Panc1 (cell line): Measurements from ENCODE around the gene PFN2. TPM values are rescaled to one million over a fixed set of nuclear protein-coding genes. Genes with fewer than 3 reads are reported as not detected.

Source experiments
- ATAC-seq: fragments of 200-7000 bp; cut with Tn5 transposase; 2 replicates; pipeline ENCODE4 v1.9.1; 2020; ENCODE audit warnings: mild to moderate bottlenecking, moderate library complexity
- BruUV-seq: library from RNA; stranded (reverse); fragments of 400-500 nt; replicated peaks from 2 replicates; lab custom pipeline; 2021; lab: Mats Ljungman, UMichigan
- CTCF ChIA-PET: fragments of 300-600 bp; sonication (Branson Sonifier 250); formaldehyde crosslinking; loops from one replicate; lab custom pipeline; 2022; ENCODE audit warnings: antibody characterized with exemption; lab: Charles Lee
- POLR2A ChIA-PET: fragments of 300-600 bp; sonication (Branson Sonifier 250); formaldehyde crosslinking; loops from one replicate; lab custom pipeline; 2022; ENCODE audit warnings: antibody characterized with exemption; lab: Charles Lee
- DNase-seq: peaks from one replicate; pipeline ENCODE4 v3.0.0-alpha.2; 2010; ENCODE audit warnings: low read depth, low spot score
- H3K27ac ChIP-seq: 2 replicates; pipeline ENCODE4 v1.5.1; 2011; ENCODE audit warnings: mild to moderate bottlenecking, low read length, inconsistent platforms
- H3K27me3 ChIP-seq: fragments of 200-500 bp; sonication (Bioruptor generic); 2 replicates; pipeline ENCODE4 v1.6.0; 2014; ENCODE audit warnings: low read length, inconsistent platforms; ENCODE audit not compliant: control insufficient read depth, insufficient read depth
- H3K36me3 ChIP-seq: fragments of 200-500 bp; sonication (Bioruptor generic); 2 replicates; pipeline ENCODE4 v1.5.1; 2014; ENCODE audit warnings: inconsistent platforms, mild to moderate bottlenecking, low read length, moderate library complexity; ENCODE audit not compliant: control insufficient read depth, insufficient read depth
- H3K4me1 ChIP-seq: 2 replicates; pipeline ENCODE4 v1.5.1; 2011; ENCODE audit warnings: inconsistent platforms, mild to moderate bottlenecking, low read length, moderate library complexity; ENCODE audit not compliant: control insufficient read depth, insufficient read depth
- H3K4me3 ChIP-seq, 2 experiments: 2 replicates each; pipeline ENCODE4 v1.5.1; 2011 to 2012; ENCODE audit warnings: low read depth in 2 of 2, low read length in 2 of 2, mild to moderate bottlenecking in 2 of 2, inconsistent platforms in 1 of 2, moderate library complexity in 1 of 2
- H3K9me3 ChIP-seq: fragments of 200-500 bp; sonication (Bioruptor generic); 2 replicates; pipeline ENCODE4 v1.5.1; 2014; ENCODE audit warnings: low read depth, mild to moderate bottlenecking, inconsistent platforms, low read length, moderate library complexity; ENCODE audit not compliant: control insufficient read depth, insufficient read depth
- POLR2AphosphoS5 ChIP-seq: IDR thresholded peaks from 2 replicates; pipeline ENCODE4 v1.6.1; 2012; ENCODE audit warnings: mild to moderate bottlenecking, low read depth, low read length, moderate library complexity
- SIN3A ChIP-seq: IDR thresholded peaks from 2 replicates; pipeline ENCODE4 v1.6.1; 2012; ENCODE audit warnings: low read depth, mild to moderate bottlenecking, low read length, moderate library complexity, borderline replicate concordance; ENCODE audit not compliant: insufficient read depth
- TCF7L2 ChIP-seq: IDR thresholded peaks from 2 replicates; pipeline ENCODE4 v1.6.1; 2011; ENCODE audit warnings: mild to moderate bottlenecking, low read depth, low read length, inconsistent platforms
- in situ Hi-C: cut with HindIII; loops from 2 replicates; pipeline ENCODE4 v1.10.0; 2016; ENCODE audit warnings: low sequenced_read_pairs, low pct_unique_long_range_greater_than_20kb
- intact Hi-C: fragments of 100-400 bp; cut with micrococcal nuclease; formaldehyde crosslinking; loops from one replicate; pipeline ENCODE4 v1.10.0; 2022; ENCODE audit not compliant: unreplicated experiment
- total RNA-seq: library from RNA; stranded (reverse); gene quantifications from one replicate; pipeline ENCODE4 v1.2.1, GENCODE V29; 2021; ENCODE audit not compliant: unreplicated experiment
- TF ChIP-seq, protein P1 (sequence below): fragments of 450-650 bp; IDR thresholded peaks from 2 replicates; pipeline ENCODE4 v1.5.1; 2017; ENCODE audit warnings: mild to moderate bottlenecking
- TF ChIP-seq, protein P2 (sequence below), 2 experiments: IDR thresholded peaks; 2 replicates each; pipeline ENCODE4 v1.6.1; 2011 to 2012; ENCODE audit warnings: low read depth in 2 of 2, control low read depth in 1 of 2, low read length in 1 of 2, mild to moderate bottlenecking in 1 of 2, moderate library complexity in 1 of 2; ENCODE audit not compliant: insufficient read depth in 1 of 2

Gene PFN2
- total RNA-seq, 1 experiment from 2014 or later = 220 TPM

DNA sequence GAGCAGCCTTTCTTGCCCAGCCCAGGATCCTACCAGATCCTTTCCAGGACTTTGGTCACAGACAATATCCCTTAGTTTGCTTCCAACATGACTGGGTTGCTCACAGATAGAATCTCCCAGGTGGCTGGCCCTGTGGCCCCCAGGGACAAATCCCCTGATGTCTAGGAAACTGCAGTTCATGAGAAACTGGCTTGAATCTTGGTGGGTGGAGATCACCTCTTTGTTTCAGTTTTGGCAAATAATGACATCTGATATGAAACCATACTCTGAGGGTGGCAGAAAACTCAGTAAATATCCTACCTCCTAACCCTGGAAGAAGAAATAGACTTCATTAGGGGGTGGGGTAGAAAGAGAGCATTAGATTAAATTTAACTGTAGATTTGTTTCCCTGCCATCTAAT is 44.1 kb upstream of the PFN2 start:
- in situ Hi-C loops (no loop called here), intact Hi-C loops (no loop called here)
- TF ChIP-seq SIN3A (no peak), TCF7L2 (no peak), POLR2AphosphoS5 (no peak)
- TF ChIP-seq, protein P1, sequence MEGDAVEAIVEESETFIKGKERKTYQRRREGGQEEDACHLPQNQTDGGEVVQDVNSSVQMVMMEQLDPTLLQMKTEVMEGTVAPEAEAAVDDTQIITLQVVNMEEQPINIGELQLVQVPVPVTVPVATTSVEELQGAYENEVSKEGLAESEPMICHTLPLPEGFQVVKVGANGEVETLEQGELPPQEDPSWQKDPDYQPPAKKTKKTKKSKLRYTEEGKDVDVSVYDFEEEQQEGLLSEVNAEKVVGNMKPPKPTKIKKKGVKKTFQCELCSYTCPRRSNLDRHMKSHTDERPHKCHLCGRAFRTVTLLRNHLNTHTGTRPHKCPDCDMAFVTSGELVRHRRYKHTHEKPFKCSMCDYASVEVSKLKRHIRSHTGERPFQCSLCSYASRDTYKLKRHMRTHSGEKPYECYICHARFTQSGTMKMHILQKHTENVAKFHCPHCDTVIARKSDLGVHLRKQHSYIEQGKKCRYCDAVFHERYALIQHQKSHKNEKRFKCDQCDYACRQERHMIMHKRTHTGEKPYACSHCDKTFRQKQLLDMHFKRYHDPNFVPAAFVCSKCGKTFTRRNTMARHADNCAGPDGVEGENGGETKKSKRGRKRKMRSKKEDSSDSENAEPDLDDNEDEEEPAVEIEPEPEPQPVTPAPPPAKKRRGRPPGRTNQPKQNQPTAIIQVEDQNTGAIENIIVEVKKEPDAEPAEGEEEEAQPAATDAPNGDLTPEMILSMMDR = no peak
- TF ChIP-seq, protein P2, sequence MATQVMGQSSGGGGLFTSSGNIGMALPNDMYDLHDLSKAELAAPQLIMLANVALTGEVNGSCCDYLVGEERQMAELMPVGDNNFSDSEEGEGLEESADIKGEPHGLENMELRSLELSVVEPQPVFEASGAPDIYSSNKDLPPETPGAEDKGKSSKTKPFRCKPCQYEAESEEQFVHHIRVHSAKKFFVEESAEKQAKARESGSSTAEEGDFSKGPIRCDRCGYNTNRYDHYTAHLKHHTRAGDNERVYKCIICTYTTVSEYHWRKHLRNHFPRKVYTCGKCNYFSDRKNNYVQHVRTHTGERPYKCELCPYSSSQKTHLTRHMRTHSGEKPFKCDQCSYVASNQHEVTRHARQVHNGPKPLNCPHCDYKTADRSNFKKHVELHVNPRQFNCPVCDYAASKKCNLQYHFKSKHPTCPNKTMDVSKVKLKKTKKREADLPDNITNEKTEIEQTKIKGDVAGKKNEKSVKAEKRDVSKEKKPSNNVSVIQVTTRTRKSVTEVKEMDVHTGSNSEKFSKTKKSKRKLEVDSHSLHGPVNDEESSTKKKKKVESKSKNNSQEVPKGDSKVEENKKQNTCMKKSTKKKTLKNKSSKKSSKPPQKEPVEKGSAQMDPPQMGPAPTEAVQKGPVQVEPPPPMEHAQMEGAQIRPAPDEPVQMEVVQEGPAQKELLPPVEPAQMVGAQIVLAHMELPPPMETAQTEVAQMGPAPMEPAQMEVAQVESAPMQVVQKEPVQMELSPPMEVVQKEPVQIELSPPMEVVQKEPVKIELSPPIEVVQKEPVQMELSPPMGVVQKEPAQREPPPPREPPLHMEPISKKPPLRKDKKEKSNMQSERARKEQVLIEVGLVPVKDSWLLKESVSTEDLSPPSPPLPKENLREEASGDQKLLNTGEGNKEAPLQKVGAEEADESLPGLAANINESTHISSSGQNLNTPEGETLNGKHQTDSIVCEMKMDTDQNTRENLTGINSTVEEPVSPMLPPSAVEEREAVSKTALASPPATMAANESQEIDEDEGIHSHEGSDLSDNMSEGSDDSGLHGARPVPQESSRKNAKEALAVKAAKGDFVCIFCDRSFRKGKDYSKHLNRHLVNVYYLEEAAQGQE (IDR thresholded peaks at IDR 0.05; ENCODE audit: insufficient read depth in 1 of 2, low read depth in 2 of 2, low read length in 1 of 2) = no peak
- H3K27me3 ChIP-seq = no peaks in the 10 kb centered on the region
- no peaks in the 10 kb centered on the region for H3K4me1 ChIP-seq
- H3K27ac ChIP-seq = no peak overlapping the region
- no peak for ATAC-seq
- ChIA-PET CTCF (no interaction called here), POLR2A (no interaction called here)
- no peak overlapping the region for H3K4me3 ChIP-seq
- no peak for DNase-seq
- H3K9me3 ChIP-seq = no peaks in the 10 kb centered on the region
- BruUV-seq = no TSS peak
- no peaks in the 10 kb centered on the region for H3K36me3 ChIP-seq

DNA sequence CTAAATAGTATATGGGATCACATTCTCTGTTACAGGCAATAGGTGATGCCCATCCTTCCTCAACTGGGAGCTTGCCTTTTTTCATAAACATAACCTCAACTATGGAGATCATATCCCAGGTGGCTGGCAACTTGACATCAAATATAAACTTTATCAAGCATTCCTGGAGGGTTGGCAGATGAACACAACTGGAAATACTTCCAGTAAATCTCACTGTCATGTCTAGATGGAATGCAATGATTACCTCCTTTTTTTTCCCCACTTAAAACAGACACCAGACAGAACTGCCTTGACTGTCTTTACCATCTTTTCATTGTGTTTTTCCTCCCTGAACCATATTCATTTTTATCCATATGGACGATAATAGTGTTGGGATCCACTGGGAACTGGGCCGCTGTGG is 43.1 kb upstream of the PFN2 start:
- DNase-seq (no peak), ATAC-seq (no peak)
- Histone ChIP-seq H3K27ac (no peak overlapping the region), H3K4me3 (no peak overlapping the region), H3K36me3 (no peaks in the 10 kb centered on the region), H3K27me3 (no peaks in the 10 kb centered on the region), H3K4me1 (no peaks in the 10 kb centered on the region), H3K9me3 (no peaks in the 10 kb centered on the region)
- ChIA-PET POLR2A (no interaction called here), CTCF (no interaction called here)
- in situ Hi-C loops = no loop called here
- no TSS peak for BruUV-seq
- intact Hi-C loops = no loop called here
- TF ChIP-seq POLR2AphosphoS5 (no peak), SIN3A (no peak), TCF7L2 (no peak)
- TF ChIP-seq, protein P1 = no peak
- TF ChIP-seq, protein P2 (IDR thresholded peaks at IDR 0.05; ENCODE audit: insufficient read depth in 1 of 2, low read depth in 2 of 2, low read length in 1 of 2) = no peak
